ENCODE data around the gene MYOT. TPM values are rescaled to one million over a fixed set of nuclear protein-coding genes. Genes with fewer than 3 reads are reported as not detected.

Gene MYOT
- total RNA-seq, 1 donor from 2014 or later, result not detected

- no peak for DNase-seq
- Mint-ChIP-seq H3K9me3 (ENCODE audit: unreplicated experiment) (no peaks in the 10 kb centered on the region), H3K27me3 (ENCODE audit: unreplicated experiment) (no peaks in the 10 kb centered on the region), H3K4me1 (ENCODE audit: low read depth, unreplicated experiment) (no peaks in the 10 kb centered on the region), H3K36me3 (ENCODE audit: unreplicated experiment) (no peaks in the 10 kb centered on the region), H3K4me3 (ENCODE audit: unreplicated experiment) (no peak overlapping the region), H3K27ac (ENCODE audit: unreplicated experiment) (no peak overlapping the region)
- TF ChIP-seq CTCF (IDR thresholded peaks at IDR 0.05; ENCODE audit: partially characterized antibody, unreplicated experiment), result no peak
These were observed 28.9 kb downstream of the MYOT start for GRCh38 chr5:137896560-137896959.

- Mint-ChIP-seq H3K27ac (ENCODE audit: unreplicated experiment) (no peak overlapping the region), H3K36me3 (ENCODE audit: unreplicated experiment) (no peaks in the 10 kb centered on the region), H3K27me3 (ENCODE audit: unreplicated experiment) (peaks cover 2% of the 10 kb centered on the region), H3K4me1 (ENCODE audit: low read depth, unreplicated experiment) (no peaks in the 10 kb centered on the region), H3K9me3 (ENCODE audit: unreplicated experiment) (no peaks in the 10 kb centered on the region), H3K4me3 (ENCODE audit: unreplicated experiment) (no peak overlapping the region)
- no peak for TF ChIP-seq CTCF (IDR thresholded peaks at IDR 0.05; ENCODE audit: partially characterized antibody, unreplicated experiment)
- DNase-seq, result no peak
These were observed 31.8 kb downstream of the MYOT start for GRCh38 chr5:137899493-137899892.

GRCh38 chr5:137901011-137901817 is 33.6 kb downstream of the MYOT start:
- Mint-ChIP-seq H3K27ac (ENCODE audit: unreplicated experiment) (no peak overlapping the region), H3K4me1 (ENCODE audit: low read depth, unreplicated experiment) (no peaks in the 10 kb centered on the region)

GRCh38 chr5:137902408-137903133 is 34.9 kb downstream of the MYOT start:
- Mint-ChIP-seq H3K36me3 (ENCODE audit: unreplicated experiment) (no peaks in the 10 kb centered on the region), H3K9me3 (ENCODE audit: unreplicated experiment) (no peaks in the 10 kb centered on the region), H3K27me3 (ENCODE audit: unreplicated experiment) (peaks cover 2% of the 10 kb centered on the region), H3K4me3 (ENCODE audit: unreplicated experiment) (no peak overlapping the region), H3K4me1 (ENCODE audit: low read depth, unreplicated experiment) (no peaks in the 10 kb centered on the region), H3K27ac (ENCODE audit: unreplicated experiment) (no peak overlapping the region)
- no peak for TF ChIP-seq CTCF (IDR thresholded peaks at IDR 0.05; ENCODE audit: partially characterized antibody, unreplicated experiment)
- DNase-seq, result no peak

More at GRCh38 chr5:137901011-137901817, 33.6 kb downstream of the MYOT start:
- no peak for TF ChIP-seq CTCF (IDR thresholded peaks at IDR 0.05; ENCODE audit: partially characterized antibody, unreplicated experiment)
- DNase-seq, result no peak
- Mint-ChIP-seq H3K27me3 (ENCODE audit: unreplicated experiment) (peaks cover 2% of the 10 kb centered on the region), H3K9me3 (ENCODE audit: unreplicated experiment) (no peaks in the 10 kb centered on the region), H3K4me3 (ENCODE audit: unreplicated experiment) (no peak overlapping the region), H3K36me3 (ENCODE audit: unreplicated experiment) (no peaks in the 10 kb centered on the region)

- no peak for TF ChIP-seq CTCF (IDR thresholded peaks at IDR 0.05; ENCODE audit: partially characterized antibody, unreplicated experiment)
These were observed 47.1 kb downstream of the MYOT start for GRCh38 chr5:137914758-137915157.

More at GRCh38 chr5:137914758-137915157, 47.1 kb downstream of the MYOT start:
- peaks cover 4% of the 10 kb centered on the region for H3K27me3 Mint-ChIP-seq (ENCODE audit: unreplicated experiment)
- no peaks in the 10 kb centered on the region for H3K4me1 Mint-ChIP-seq (ENCODE audit: low read depth, unreplicated experiment)
- peaks cover 6% of the 10 kb centered on the region for H3K9me3 Mint-ChIP-seq (ENCODE audit: unreplicated experiment)
- no peak for DNase-seq
- peaks cover 9% of the 10 kb centered on the region for H3K36me3 Mint-ChIP-seq (ENCODE audit: unreplicated experiment)
- no peak overlapping the region for H3K4me3 Mint-ChIP-seq (ENCODE audit: unreplicated experiment)
- H3K27ac Mint-ChIP-seq (ENCODE audit: unreplicated experiment), result no peak overlapping the region
